Activated T-cell treated with anti-CD3 and anti-CD28 coated beads, Interleukin-2, amount 50 U/mL, for 48 hours (primary cell): ENCODE results near the gene FREM2.

Experiments used
- DNase-seq, 2 experiments: peaks; one replicate each; pipeline ENCODE4 v3.0.0-alpha.2; 2020

FREM2 gene

GRCh38 chr13:38908574-38908973 is 221.7 kb downstream of the FREM2 start:
- no peak for DNase-seq

GRCh38 chr13:38914070-38914469 is 227.2 kb downstream of the FREM2 start:
- no peak for DNase-seq

GRCh38 chr13:38921081-38921480 is 234.2 kb downstream of the FREM2 start:
- DNase-seq: no peak

- DNase-seq: no peak
Measured at GRCh38 chr13:38922170-38922569, 235.3 kb downstream of the FREM2 start.

GRCh38 chr13:38933786-38934185 is 246.9 kb downstream of the FREM2 start:
- no peak for DNase-seq
